ENCODE data around the gene VPS37D.

Gene VPS37D

GRCh38 chr7:73717025-73717807 lies 49.6 kb downstream of the VPS37D start:
- Histone ChIP-seq H3K27ac (ENCODE audit: low read depth, low read length) (no peak overlapping the region), H3K9ac (ENCODE audit: low read length) (no peak overlapping the region), H4K20me1 (ENCODE audit: low read depth, low read length) (0 out of 2 replicates have a peak, but pooled peaks cover 2% of the 10 kb centered on the region), H3K9me3 (ENCODE audit: insufficient read depth, low read length) (no peaks in the 10 kb centered on the region), H3F3A (ENCODE audit: insufficient read depth) (no peaks in the 10 kb centered on the region), H3K9me2 (replicated peaks; ENCODE audit: insufficient read depth, low read length) (no peaks in the 10 kb centered on the region), H3K79me2 (ENCODE audit: insufficient read depth, low read length) (no peaks in the 10 kb centered on the region), H3K36me3 (ENCODE audit: low read length) (no peaks in the 10 kb centered on the region), H2AFZ (ENCODE audit: low read depth, low read length, severe bottlenecking) (no peak overlapping the region), H3K4me2 (ENCODE audit: low read depth, low read length, poor library complexity, severe bottlenecking) (no peak overlapping the region), H3K4me3 (ENCODE audit: insufficient read depth, low read length, poor library complexity, severe bottlenecking) (no peak overlapping the region), H3K27me3 (ENCODE audit: low read length) (no peaks in the 10 kb centered on the region)
- no peak for TF ChIP-seq EZH2phosphoT487 (conservative IDR thresholded peaks at IDR 0.05; ENCODE audit: low read length)
- TF ChIP-seq CTCF (IDR thresholded peaks at IDR 0.05; ENCODE audit: insufficient read depth, low read length, poor library complexity, severe bottlenecking): no peak

- no peak for TF ChIP-seq CTCF (IDR thresholded peaks at IDR 0.05; ENCODE audit: insufficient read depth, low read length, poor library complexity, severe bottlenecking)
- TF ChIP-seq EZH2phosphoT487 (conservative IDR thresholded peaks at IDR 0.05; ENCODE audit: low read length): no peak
- Histone ChIP-seq H3K9me2 (replicated peaks; ENCODE audit: insufficient read depth, low read length) (no peaks in the 10 kb centered on the region), H3K79me2 (ENCODE audit: insufficient read depth, low read length) (no peaks in the 10 kb centered on the region), H3K9me3 (ENCODE audit: insufficient read depth, low read length) (no peaks in the 10 kb centered on the region), H2AFZ (ENCODE audit: low read depth, low read length, severe bottlenecking) (no peak overlapping the region), H4K20me1 (ENCODE audit: low read depth, low read length) (0 out of 2 replicates have a peak, but pooled peaks cover 2% of the 10 kb centered on the region), H3K4me3 (ENCODE audit: insufficient read depth, low read length, poor library complexity, severe bottlenecking) (no peak overlapping the region), H3K36me3 (ENCODE audit: low read length) (no peaks in the 10 kb centered on the region), H3K27ac (ENCODE audit: low read depth, low read length) (no peak overlapping the region), H3K9ac (ENCODE audit: low read length) (no peak overlapping the region), H3K4me2 (ENCODE audit: low read depth, low read length, poor library complexity, severe bottlenecking) (no peak overlapping the region), H3F3A (ENCODE audit: insufficient read depth) (no peaks in the 10 kb centered on the region), H3K27me3 (ENCODE audit: low read length) (no peaks in the 10 kb centered on the region)
Measured at GRCh38 chr7:73717991-73718405, 50.4 kb downstream of the VPS37D start.

GRCh38 chr7:73718438-73718881 lies 50.8 kb downstream of the VPS37D start:
- no peaks in the 10 kb centered on the region for H3K9me3 ChIP-seq (ENCODE audit: insufficient read depth, low read length)

More at GRCh38 chr7:73718438-73718881, 50.8 kb downstream of the VPS37D start:
- Histone ChIP-seq H3K9me2 (replicated peaks; ENCODE audit: insufficient read depth, low read length) (no peaks in the 10 kb centered on the region), H3K27me3 (ENCODE audit: low read length) (no peaks in the 10 kb centered on the region), H3F3A (ENCODE audit: insufficient read depth) (no peaks in the 10 kb centered on the region), H3K9ac (ENCODE audit: low read length) (peak overlapping the region; percentile 97), H2AFZ (ENCODE audit: low read depth, low read length, severe bottlenecking) (no peak overlapping the region), H3K4me3 (ENCODE audit: insufficient read depth, low read length, poor library complexity, severe bottlenecking) (peak overlapping the region; percentile 88), H3K36me3 (ENCODE audit: low read length) (no peaks in the 10 kb centered on the region), H3K79me2 (ENCODE audit: insufficient read depth, low read length) (no peaks in the 10 kb centered on the region), H4K20me1 (ENCODE audit: low read depth, low read length) (0 out of 2 replicates have a peak, but pooled peaks cover 2% of the 10 kb centered on the region), H3K27ac (ENCODE audit: low read depth, low read length) (no peak overlapping the region), H3K4me2 (ENCODE audit: low read depth, low read length, poor library complexity, severe bottlenecking) (peak overlapping the region; percentile 96)
- no peak for TF ChIP-seq EZH2phosphoT487 (conservative IDR thresholded peaks at IDR 0.05; ENCODE audit: low read length)
- TF ChIP-seq CTCF (IDR thresholded peaks at IDR 0.05; ENCODE audit: insufficient read depth, low read length, poor library complexity, severe bottlenecking): no peak

Data from SU-DHL-6 (cell line).